DOHH2 (cell line): ENCODE measurements around the gene CFAP298.
"Not testable (repeated sequence)": the region's sequence is repeated elsewhere in the genome, so short reads cannot be mapped to it uniquely, and the experiment has no call there.

Source experiments
- H3F3A ChIP-seq: fragments of 200-600 bp; sonication (generic), shearing (Covaris generic); 2 replicates; pipeline ENCODE4 v1.6.0; 2016; ENCODE audit warnings: antibody characterized with exemption, mild to moderate bottlenecking; ENCODE audit not compliant: control insufficient read depth, insufficient read depth
- H3K27ac ChIP-seq: fragments of 200-600 bp; sonication (generic); 2 replicates; pipeline ENCODE4 v1.5.1; 2014; ENCODE audit warnings: low read depth, mild to moderate bottlenecking, low read length, moderate library complexity
- H3K27me3 ChIP-seq: fragments of 200-600 bp; sonication (generic); 2 replicates; pipeline ENCODE4 v1.6.1; 2014; ENCODE audit warnings: mild to moderate bottlenecking, low read length, mixed read lengths; ENCODE audit not compliant: control insufficient read depth
- H3K36me3 ChIP-seq: fragments of 200-600 bp; sonication (generic); 2 replicates; pipeline ENCODE4 v1.6.1; 2014; ENCODE audit warnings: mild to moderate bottlenecking, low read length, moderate library complexity, mixed read lengths; ENCODE audit not compliant: control insufficient read depth
- H3K4me1 ChIP-seq: fragments of 200-600 bp; sonication (generic); 2 replicates; pipeline ENCODE4 v1.6.1; 2014; ENCODE audit warnings: mild to moderate bottlenecking, low read length, mixed read lengths; ENCODE audit not compliant: control insufficient read depth
- H3K4me2 ChIP-seq: fragments of 200-600 bp; sonication (generic); 2 replicates; pipeline ENCODE4 v1.6.0; 2014; ENCODE audit warnings: mild to moderate bottlenecking, low read length, moderate library complexity
- H3K4me3 ChIP-seq: fragments of 200-600 bp; sonication (generic); 2 replicates; pipeline ENCODE4 v1.5.1; 2014; ENCODE audit warnings: mild to moderate bottlenecking, low read length, mixed read lengths
- H3K79me2 ChIP-seq: fragments of 200-600 bp; sonication (generic); 2 replicates; pipeline ENCODE4 v1.6.1; 2014; ENCODE audit warnings: mild to moderate bottlenecking, low read length, mixed read lengths; ENCODE audit not compliant: control insufficient read depth
- H3K9me2 ChIP-seq: fragments of 200-600 bp; sonication (generic); replicated peaks from 2 replicates; pipeline ENCODE4 v1.6.1; 2014; ENCODE audit warnings: mild to moderate bottlenecking, low read length, mixed read lengths; ENCODE audit not compliant: control insufficient read depth
- H3K9me3 ChIP-seq: fragments of 200-600 bp; sonication (generic); 2 replicates; pipeline ENCODE4 v1.6.1; 2014; ENCODE audit warnings: antibody characterized with exemption, low read length, mixed read lengths; ENCODE audit not compliant: control insufficient read depth, insufficient read depth
- H4K20me1 ChIP-seq: fragments of 200-600 bp; sonication (generic); 2 replicates; pipeline ENCODE4 v1.6.0; 2014; ENCODE audit warnings: low read depth, mild to moderate bottlenecking, antibody characterized with exemption, low read length, moderate library complexity; ENCODE audit not compliant: control insufficient read depth, insufficient read depth
- CTCF ChIP-seq: fragments of 200-600 bp; sonication (generic); IDR thresholded peaks from one replicate; pipeline ENCODE4 v1.5.1; 2014; ENCODE audit warnings: antibody characterized with exemption, mild to moderate bottlenecking, low read depth, low read length; ENCODE audit not compliant: poor library complexity, severe bottlenecking
- EZH2phosphoT487 ChIP-seq: fragments of 200-600 bp; sonication (generic); IDR thresholded peaks from 2 replicates; pipeline ENCODE4 v1.6.1; 2017; ENCODE audit warnings: borderline replicate concordance, mild to moderate bottlenecking, antibody characterized with exemption, low read length, moderate library complexity, mixed read lengths

CFAP298 gene

GRCh38 chr21:32641710-32642698 is 29.8 kb upstream of the CFAP298 start:
- TF ChIP-seq EZH2phosphoT487 (no peak), CTCF (no peak)
- Histone ChIP-seq H3K9me2 (no peaks in the 10 kb centered on the region), H3K4me1 (no peaks in the 10 kb centered on the region), H3K9me3 (no peaks in the 10 kb centered on the region), H3K36me3 (no peaks in the 10 kb centered on the region), H3K27me3 (no peaks in the 10 kb centered on the region), H3F3A (no peaks in the 10 kb centered on the region), H3K27ac (no peak overlapping the region), H3K79me2 (no peaks in the 10 kb centered on the region), H4K20me1 (no peaks in the 10 kb centered on the region), H3K4me2 (no peak overlapping the region), H3K4me3 (no peak overlapping the region)

GRCh38 chr21:32626621-32627196 is 14.5 kb upstream of the CFAP298 start:
- Histone ChIP-seq H3K4me3 (no peak overlapping the region), H3K27ac (no peak overlapping the region), H3F3A (no peaks in the 10 kb centered on the region), H3K9me2 (no peaks in the 10 kb centered on the region), H3K4me1 (no peaks in the 10 kb centered on the region), H3K79me2 (no peaks in the 10 kb centered on the region), H3K27me3 (no peaks in the 10 kb centered on the region), H3K9me3 (no peaks in the 10 kb centered on the region), H4K20me1 (no peaks in the 10 kb centered on the region), H3K36me3 (no peaks in the 10 kb centered on the region), H3K4me2 (no peak overlapping the region)
- no peak for TF ChIP-seq CTCF
- TF ChIP-seq EZH2phosphoT487: no peak

- not testable (repeated sequence) for H3K9me3 ChIP-seq, H3K27me3 ChIP-seq, H3F3A ChIP-seq, H3K79me2 ChIP-seq, H3K4me1 ChIP-seq, H3K4me2 ChIP-seq, H3K27ac ChIP-seq, H3K9me2 ChIP-seq, H3K4me3 ChIP-seq, H3K36me3 ChIP-seq, H4K20me1 ChIP-seq
These were observed 6.0 kb upstream of the CFAP298 start for GRCh38 chr21:32618218-32618617.
